Loucy (cell line): ENCODE data around the gene DGCR8.

ENCODE experiments used
- EZH2phosphoT487 ChIP-seq: fragments of 200-600 bp; IDR thresholded peaks from 2 replicates; pipeline ENCODE4 v1.6.1; 2018; ENCODE audit warnings: antibody characterized with exemption, mild to moderate bottlenecking, moderate library complexity, borderline replicate concordance
- TF ChIP-seq, protein P1 (sequence below): fragments of 200-600 bp; sonication (generic); conservative IDR thresholded peaks from 2 replicates; pipeline ENCODE4 v1.5.1; 2014; ENCODE audit warnings: mild to moderate bottlenecking, antibody characterized with exemption, low read length

- TF ChIP-seq, protein P1, sequence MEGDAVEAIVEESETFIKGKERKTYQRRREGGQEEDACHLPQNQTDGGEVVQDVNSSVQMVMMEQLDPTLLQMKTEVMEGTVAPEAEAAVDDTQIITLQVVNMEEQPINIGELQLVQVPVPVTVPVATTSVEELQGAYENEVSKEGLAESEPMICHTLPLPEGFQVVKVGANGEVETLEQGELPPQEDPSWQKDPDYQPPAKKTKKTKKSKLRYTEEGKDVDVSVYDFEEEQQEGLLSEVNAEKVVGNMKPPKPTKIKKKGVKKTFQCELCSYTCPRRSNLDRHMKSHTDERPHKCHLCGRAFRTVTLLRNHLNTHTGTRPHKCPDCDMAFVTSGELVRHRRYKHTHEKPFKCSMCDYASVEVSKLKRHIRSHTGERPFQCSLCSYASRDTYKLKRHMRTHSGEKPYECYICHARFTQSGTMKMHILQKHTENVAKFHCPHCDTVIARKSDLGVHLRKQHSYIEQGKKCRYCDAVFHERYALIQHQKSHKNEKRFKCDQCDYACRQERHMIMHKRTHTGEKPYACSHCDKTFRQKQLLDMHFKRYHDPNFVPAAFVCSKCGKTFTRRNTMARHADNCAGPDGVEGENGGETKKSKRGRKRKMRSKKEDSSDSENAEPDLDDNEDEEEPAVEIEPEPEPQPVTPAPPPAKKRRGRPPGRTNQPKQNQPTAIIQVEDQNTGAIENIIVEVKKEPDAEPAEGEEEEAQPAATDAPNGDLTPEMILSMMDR = no peak
- no peak for TF ChIP-seq EZH2phosphoT487
Observed at GRCh38 chr22:20053407-20054033, 26.5 kb upstream of the DGCR8 start.
